GM12874 (cell line): ENCODE results near the gene UBQLN2.

Experiments used
- TF ChIP-seq, protein P1 (sequence below): IDR thresholded peaks from 2 replicates; pipeline ENCODE4 v1.5.1; 2011; ENCODE audit warnings: low read depth, mild to moderate bottlenecking, control low read depth, low read length, moderate library complexity; ENCODE audit not compliant: insufficient read depth

The UBQLN2 gene

DNA sequence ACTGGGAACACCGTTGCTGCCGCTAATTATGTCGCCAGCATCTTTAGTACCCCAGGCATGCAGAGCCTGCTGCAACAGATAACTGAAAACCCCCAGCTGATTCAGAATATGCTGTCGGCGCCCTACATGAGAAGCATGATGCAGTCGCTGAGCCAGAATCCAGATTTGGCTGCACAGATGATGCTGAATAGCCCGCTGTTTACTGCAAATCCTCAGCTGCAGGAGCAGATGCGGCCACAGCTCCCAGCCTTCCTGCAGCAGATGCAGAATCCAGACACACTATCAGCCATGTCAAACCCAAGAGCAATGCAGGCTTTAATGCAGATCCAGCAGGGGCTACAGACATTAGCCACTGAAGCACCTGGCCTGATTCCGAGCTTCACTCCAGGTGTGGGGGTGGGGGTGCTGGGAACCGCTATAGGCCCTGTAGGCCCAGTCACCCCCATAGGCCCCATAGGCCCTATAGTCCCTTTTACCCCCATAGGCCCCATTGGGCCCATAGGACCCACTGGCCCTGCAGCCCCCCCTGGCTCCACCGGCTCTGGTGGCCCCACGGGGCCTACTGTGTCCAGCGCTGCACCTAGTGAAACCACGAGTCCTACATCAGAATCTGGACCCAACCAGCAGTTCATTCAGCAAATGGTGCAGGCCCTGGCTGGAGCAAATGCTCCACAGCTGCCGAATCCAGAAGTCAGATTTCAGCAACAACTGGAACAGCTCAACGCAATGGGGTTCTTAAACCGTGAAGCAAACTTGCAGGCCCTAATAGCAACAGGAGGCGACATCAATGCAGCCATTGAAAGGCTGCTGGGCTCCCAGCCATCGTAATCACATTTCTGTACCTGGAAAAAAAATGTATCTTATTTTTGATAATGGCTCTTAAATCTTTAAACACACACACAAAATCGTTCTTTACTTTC lies 1.8 kb downstream of the UBQLN2 start:
- TF ChIP-seq, protein P1, sequence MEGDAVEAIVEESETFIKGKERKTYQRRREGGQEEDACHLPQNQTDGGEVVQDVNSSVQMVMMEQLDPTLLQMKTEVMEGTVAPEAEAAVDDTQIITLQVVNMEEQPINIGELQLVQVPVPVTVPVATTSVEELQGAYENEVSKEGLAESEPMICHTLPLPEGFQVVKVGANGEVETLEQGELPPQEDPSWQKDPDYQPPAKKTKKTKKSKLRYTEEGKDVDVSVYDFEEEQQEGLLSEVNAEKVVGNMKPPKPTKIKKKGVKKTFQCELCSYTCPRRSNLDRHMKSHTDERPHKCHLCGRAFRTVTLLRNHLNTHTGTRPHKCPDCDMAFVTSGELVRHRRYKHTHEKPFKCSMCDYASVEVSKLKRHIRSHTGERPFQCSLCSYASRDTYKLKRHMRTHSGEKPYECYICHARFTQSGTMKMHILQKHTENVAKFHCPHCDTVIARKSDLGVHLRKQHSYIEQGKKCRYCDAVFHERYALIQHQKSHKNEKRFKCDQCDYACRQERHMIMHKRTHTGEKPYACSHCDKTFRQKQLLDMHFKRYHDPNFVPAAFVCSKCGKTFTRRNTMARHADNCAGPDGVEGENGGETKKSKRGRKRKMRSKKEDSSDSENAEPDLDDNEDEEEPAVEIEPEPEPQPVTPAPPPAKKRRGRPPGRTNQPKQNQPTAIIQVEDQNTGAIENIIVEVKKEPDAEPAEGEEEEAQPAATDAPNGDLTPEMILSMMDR = no peak

GRCh38 chrX:56569378-56570057 lies 6.1 kb downstream of the UBQLN2 start:
- TF ChIP-seq, protein P1 = no peak

DNA sequence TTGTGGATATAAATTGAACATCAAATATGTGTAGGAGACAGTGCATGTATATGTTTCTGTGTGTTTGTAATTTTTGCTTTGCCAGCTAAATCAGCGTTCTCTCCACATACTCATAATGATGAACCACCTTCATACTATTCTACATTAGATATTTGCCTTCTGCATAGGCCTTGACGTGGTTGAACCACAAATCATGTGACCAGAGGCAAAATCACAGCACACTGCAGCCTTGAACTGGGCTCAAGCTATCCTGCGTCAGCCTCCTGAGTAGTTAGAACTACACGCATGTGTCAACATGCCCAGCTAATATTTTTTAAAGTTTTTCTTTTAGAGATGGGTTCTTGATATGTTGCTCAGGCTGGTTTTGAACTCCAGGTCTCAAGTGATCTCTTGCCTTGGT lies 9.5 kb downstream of the UBQLN2 start:
- TF ChIP-seq, protein P1 = no peak

GRCh38 chrX:56574861-56575260 lies 11.4 kb downstream of the UBQLN2 start:
- TF ChIP-seq, protein P1 = no peak

DNA sequence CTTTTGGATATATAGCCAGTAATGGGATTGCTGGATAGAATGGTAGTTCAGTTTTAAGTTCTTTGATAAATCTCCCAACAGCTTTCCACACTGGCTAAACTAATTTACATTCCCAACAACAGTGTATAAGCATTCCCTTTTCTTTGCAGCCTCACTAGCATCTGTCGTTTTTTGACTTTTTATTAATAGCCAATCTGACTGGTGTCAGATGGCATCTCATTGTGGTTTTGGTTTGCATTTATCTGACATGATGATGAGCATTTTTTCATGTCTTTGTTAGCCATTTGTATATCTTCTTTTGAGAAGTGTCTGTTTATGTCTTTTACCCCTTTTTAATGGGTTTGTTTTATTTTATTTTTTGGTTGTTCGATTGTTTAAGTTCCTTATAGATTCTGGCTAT lies 13.3 kb downstream of the UBQLN2 start:
- TF ChIP-seq, protein P1 = no peak

DNA sequence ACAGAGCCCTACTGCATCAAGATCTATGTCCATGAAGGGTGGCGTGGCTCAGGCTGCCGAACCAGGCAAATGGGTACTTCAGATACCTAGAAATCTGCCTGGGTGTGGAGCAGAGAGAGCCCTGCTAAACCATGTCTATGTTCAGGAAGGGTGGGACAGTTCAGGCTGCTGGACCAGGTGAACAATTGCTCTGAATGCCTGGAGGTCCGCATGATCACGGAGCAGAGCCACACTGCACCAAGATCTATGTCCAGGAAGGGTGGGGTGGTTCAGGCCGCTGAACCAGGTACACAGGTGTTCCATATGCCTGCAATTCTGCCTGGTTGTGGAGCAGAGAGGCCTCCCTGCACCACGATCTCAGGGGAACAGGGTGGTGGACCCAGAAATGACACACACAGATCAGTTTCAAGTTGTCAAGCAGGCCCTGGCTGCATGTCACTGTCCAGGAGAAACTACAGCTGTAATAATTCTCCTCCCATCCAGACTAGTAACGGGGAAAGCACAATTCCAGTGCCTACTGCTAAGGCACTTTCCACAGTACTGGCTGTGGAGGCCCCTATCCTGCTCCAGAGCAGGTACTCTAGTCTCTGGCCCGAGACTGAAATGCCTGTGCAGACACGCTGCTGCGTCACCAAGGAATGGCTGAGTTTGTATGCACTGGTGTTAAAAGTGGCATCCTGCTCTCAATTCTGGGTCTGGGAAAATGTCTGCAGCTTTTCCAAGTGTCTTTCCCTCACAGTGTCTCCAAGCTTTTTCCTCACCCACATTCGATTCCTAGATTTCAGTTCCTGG lies 25.2 kb downstream of the UBQLN2 start:
- TF ChIP-seq, protein P1 = no peak

DNA sequence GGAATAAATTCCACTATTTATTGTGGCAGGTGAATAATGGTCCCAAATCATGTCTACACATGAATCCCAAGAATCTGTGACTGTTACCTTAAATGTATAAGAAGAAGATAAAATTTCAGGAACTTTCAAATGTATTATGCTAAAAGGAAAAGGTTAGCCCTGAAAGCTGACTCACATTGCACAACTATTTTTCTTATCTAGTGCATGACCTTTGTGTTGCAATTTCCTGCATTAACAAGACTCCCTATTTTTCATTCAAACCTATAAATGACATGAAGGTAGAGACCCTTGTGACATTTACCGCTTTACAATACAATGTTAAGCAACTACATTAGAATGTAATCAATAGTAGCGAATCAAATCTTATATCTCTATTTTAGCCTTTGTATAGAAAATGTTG lies 36.7 kb downstream of the UBQLN2 start:
- TF ChIP-seq, protein P1 = no peak
